Fibroblast of villous mesenchyme (primary cell): ENCODE measurements around the gene GJB2. TPM values are rescaled to one million over a fixed set of nuclear protein-coding genes. Genes with fewer than 3 reads are reported as not detected.

Experiments used
- DNase-seq: peaks from one replicate; pipeline ENCODE4 v3.0.0-alpha.2; 2010; ENCODE audit warnings: low read depth
- H3K4me3 ChIP-seq: 2 replicates; pipeline ENCODE4 v1.5.1; 2011; ENCODE audit warnings: low read depth, mild to moderate bottlenecking, low read length
- total RNA-seq: library from RNA; depleted of rRNA; stranded (reverse); fragments of >200 nt; gene quantifications from 2 replicates; pipeline ENCODE4 v1.2.3, GENCODE V29; 2012
- TF ChIP-seq, protein P1 (sequence below): IDR thresholded peaks from 2 replicates; pipeline ENCODE4 v1.5.1; 2012; ENCODE audit warnings: low read depth, mild to moderate bottlenecking, low read length; ENCODE audit not compliant: insufficient read depth

GJB2 gene
- total RNA-seq, 1 donor: not detected

DNA sequence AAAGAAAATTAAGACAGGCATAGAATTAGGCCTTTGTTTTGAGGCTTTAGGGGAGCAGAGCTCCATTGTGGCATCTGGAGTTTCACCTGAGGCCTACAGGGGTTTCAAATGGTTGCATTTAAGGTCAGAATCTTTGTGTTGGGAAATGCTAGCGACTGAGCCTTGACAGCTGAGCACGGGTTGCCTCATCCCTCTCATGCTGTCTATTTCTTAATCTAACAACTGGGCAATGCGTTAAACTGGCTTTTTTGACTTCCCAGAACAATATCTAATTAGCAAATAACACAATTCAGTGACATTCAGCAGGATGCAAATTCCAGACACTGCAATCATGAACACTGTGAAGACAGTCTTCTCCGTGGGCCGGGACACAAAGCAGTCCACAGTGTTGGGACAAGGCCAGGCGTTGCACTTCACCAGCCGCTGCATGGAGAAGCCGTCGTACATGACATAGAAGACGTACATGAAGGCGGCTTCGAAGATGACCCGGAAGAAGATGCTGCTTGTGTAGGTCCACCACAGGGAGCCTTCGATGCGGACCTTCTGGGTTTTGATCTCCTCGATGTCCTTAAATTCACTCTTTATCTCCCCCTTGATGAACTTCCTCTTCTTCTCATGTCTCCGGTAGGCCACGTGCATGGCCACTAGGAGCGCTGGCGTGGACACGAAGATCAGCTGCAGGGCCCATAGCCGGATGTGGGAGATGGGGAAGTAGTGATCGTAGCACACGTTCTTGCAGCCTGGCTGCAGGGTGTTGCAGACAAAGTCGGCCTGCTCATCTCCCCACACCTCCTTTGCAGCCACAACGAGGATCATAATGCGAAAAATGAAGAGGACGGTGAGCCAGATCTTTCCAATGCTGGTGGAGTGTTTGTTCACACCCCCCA is 3.8 kb downstream of the GJB2 start:
- no peak overlapping the region for H3K4me3 ChIP-seq
- TF ChIP-seq, protein P1, sequence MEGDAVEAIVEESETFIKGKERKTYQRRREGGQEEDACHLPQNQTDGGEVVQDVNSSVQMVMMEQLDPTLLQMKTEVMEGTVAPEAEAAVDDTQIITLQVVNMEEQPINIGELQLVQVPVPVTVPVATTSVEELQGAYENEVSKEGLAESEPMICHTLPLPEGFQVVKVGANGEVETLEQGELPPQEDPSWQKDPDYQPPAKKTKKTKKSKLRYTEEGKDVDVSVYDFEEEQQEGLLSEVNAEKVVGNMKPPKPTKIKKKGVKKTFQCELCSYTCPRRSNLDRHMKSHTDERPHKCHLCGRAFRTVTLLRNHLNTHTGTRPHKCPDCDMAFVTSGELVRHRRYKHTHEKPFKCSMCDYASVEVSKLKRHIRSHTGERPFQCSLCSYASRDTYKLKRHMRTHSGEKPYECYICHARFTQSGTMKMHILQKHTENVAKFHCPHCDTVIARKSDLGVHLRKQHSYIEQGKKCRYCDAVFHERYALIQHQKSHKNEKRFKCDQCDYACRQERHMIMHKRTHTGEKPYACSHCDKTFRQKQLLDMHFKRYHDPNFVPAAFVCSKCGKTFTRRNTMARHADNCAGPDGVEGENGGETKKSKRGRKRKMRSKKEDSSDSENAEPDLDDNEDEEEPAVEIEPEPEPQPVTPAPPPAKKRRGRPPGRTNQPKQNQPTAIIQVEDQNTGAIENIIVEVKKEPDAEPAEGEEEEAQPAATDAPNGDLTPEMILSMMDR: no peak
- DNase-seq: no peak

DNA sequence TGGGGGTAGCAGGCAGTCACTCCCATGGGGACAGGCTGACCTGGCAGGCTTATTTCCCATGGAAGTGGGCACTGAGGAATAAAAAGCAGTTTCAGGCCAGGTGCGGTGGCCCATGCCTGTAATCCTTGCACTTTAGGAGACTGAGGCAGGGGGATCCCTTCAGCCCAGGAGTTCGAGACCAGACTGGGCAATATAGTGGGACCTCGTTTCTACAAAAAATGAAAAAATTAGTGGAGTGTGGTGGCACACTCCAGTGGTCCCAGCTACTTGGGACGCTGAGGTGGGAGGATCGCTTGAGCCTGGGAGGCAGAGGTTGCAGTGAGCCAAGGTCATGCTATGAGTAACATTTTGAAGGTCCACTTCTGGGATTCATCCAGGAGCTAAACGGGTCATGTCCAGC is 6.0 kb downstream of the GJB2 start:
- TF ChIP-seq, protein P1: no peak
- H3K4me3 ChIP-seq: no peak overlapping the region
- DNase-seq: no peak

DNA sequence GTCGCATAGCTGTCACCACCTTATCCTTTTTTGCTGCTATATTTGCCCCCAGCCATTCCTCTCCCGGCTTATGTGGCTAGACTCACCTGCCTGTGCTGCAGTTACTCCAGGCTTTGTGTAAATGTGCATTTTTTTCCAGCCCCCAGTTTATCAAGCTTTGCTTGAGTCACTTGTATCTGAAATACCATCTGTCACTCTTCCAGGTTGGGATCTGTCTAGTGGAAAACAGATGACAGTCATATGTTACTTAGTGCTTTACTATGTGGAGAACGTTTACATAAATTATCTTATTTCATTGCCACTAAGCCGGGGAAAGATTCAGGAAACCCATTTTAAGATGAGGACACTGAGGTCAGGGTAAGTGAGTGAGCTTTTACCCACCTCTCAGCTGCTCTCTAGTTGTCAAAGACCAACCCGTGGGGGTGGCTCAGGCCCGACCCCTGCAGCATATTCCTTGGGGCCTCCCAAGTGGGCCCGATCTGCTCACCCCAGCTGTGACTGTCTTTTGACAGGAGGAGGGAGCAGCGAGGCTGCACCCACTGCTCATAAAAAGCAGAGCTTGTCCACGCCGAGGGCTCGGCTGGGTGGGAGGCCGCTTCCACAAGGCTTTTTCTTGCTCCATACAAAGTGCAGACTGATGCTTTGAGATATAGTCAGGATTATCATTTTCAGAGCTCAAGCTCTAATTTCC is 7.2 kb downstream of the GJB2 start:
- no peak for DNase-seq
- TF ChIP-seq, protein P1: no peak

DNA sequence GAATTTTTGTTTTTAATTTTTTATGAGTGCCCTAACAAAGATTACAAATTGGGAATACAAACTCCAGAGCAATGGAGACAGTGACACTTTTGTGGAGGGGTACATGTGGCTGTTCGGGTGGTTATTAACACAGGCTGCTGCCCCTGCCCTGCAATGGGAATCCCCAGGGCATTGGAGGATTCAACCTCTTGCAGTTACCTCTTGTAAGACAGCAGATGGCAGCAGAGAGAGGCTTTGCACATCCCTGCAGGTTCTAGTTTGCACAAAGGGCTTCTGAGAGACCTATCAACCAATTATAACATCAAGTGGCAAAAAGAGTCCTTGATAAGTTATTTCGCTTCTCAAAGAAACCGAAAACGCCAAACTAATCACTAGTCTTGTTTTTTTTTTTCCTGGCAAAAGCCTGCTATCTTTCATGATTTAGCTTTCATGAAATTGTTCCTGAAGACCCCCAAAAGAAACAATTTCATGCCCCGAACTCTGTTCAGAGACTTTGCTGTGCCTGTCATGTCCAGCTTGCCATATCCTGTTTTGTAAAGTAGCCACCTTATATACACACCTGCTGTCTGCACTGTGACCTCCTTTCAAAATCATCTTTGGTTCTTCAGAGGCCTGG is 10.4 kb downstream of the GJB2 start:
- DNase-seq: peak; percentile 76
- H3K4me3 ChIP-seq: no peak overlapping the region
- TF ChIP-seq, protein P1: peak; percentile 89

More for the DNA sequence above, 7.2 kb downstream of the GJB2 start:
- H3K4me3 ChIP-seq: no peak overlapping the region

DNA sequence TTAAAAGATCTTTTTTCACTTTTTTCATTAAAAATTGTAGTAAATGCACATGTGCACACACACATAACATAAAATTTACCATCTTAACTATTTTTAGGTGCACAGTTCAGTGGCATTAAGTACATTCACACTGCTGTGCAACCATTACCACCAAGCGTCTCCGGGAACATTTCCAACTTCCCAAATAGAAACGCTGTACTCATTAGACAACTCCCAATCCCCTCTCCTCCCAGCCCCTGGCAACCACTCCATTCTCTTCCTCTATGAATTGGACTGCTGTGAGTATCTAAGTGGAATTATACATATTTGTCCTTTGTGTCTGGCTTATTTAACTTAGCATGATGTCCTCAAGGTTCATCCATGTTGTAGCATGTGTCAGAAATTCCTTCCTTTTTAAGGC is 11.6 kb downstream of the GJB2 start:
- no peak overlapping the region for H3K4me3 ChIP-seq
- DNase-seq: no peak
- TF ChIP-seq, protein P1: no peak

DNA sequence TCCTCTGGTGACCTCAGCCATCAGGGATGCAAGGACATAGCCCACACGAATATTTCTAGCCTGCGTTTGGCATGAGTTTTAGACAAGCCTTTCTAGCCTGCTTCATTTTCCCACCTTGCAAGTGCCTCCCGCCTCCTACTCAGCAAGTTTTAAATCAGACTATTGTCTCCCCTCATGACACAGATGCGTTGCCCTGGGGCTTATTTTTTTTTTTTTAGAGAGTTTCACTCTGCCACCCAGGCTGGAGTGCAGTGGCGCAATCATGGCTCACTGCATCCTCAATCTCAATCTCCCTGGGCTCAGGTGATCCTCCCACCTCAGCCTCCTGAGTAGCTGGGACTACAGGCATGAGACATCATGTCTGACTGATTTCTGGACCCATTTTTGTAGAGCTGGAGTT is 14.6 kb downstream of the GJB2 start:
- no peak overlapping the region for H3K4me3 ChIP-seq
- no peak for DNase-seq
- TF ChIP-seq, protein P1: no peak
